Stimulated activated CD8-positive, alpha-beta memory T cell treated with anti-CD3 and anti-CD28 coated beads, Interleukin-7, amount 100 ng/mL, for 24 hours (primary cell): ENCODE results near the gene DVL3.
"Not testable (repeated sequence)": the region's sequence is repeated elsewhere in the genome, so short reads cannot be mapped to it uniquely, and the experiment has no call there.

Experiments used
- DNase-seq: peaks from one replicate; pipeline ENCODE4 v3.0.0-alpha.2; 2020; ENCODE audit warnings: low read depth

DVL3 gene

DNA sequence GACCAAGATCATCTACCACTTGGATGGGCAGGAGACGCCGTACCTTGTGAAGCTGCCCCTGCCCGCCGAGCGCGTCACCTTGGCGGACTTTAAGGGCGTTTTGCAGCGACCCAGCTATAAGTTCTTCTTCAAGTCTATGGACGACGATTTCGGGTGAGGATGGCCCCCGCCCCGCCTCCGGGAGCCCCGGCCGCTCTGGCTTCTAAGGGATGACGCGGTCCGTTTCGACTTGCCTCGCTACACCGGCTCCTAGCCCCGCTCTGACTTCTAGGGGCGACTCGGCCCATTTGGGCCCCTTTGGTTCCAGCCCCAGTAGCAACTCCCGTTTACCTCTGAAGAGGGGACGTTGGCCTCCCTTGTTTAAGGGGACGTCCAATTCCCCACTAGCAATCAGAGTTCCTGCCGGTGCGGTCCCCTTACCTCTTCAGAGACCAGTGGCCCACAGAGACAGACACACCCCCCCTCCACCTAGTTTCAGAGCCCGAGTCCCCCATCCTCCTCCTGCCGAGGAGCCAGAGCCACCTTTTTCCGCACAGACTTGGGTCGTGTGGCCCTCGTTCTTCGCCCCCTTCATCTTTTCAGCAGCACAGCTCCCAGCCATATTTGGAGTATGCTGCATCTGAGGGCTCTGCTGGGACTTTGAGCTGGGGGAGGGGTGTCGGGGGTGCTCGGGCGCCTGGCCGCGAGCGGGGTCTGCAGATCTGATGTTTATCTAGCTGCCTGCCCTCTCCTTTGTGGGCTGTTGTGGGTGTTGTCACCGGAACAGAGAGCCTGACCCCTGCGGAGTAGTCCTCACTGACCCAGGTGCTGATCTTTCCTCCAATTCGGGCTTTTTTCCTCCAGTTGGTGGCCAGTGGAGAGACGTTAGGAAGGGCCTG, 706 bp downstream of the DVL3 start:
- DNase-seq: peak; percentile 39

DNA sequence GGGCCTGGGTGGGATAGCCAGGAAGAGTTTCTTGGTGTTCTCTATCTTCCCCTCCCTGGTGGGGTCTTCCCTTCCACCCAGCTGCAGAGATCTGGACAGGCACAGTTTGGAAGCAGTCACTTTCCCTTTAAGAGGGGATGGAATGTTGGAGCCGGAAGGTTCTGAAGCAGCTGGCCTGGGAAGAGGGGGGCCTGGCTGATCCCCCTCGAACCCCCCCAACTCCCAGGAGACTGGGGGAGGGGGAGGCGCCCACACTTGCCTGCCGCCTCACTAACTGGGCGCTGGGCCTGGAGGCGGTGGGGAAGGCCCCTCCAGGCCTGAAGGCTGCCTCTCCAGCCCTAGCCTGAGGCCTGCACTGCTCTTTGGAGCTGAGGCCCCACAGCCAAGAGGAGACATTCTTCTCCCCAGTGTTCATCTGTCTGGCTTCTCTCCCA, 1.4 kb downstream of the DVL3 start:
- DNase-seq: no peak

DNA sequence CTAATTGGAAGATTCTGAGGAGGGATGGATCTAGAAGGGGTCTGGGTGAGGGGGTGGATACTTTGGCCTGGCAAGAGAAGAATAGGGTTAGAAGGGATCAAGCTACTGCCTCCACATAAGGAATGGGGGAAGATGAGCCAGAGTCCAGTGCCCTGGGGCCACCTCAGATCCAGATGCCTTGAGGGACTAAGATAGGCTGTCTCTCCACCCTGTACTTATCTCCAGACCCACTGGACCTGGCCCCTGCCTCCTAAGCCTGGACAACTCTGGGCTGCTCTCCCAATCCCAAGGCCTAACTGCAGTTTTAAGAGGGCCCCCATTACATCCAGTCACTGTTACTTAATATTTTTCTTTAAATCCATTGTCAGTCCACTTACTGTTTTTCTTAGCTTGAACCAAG, 2.0 kb downstream of the DVL3 start:
- no peak for DNase-seq

DNA sequence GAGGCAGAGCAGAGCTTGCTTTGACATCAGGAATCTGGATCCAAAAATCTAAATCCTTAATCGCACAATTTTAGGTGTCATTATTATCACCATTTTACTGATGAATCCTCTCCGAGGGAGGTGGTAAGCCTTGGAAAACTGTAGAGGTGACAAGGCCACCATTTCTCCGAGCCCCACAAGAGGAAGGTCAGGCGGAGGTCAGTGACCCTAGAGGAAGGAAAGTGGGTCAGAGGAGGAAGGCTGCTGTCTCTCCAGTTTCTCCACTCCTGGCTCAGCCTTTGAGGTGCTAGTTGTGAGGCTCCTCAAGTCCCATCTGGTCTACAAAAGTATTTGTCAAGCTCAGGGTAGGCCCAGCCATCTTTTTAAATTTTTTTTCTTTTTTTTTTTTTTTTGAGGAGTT, 3.2 kb downstream of the DVL3 start:
- DNase-seq: no peak

DNA sequence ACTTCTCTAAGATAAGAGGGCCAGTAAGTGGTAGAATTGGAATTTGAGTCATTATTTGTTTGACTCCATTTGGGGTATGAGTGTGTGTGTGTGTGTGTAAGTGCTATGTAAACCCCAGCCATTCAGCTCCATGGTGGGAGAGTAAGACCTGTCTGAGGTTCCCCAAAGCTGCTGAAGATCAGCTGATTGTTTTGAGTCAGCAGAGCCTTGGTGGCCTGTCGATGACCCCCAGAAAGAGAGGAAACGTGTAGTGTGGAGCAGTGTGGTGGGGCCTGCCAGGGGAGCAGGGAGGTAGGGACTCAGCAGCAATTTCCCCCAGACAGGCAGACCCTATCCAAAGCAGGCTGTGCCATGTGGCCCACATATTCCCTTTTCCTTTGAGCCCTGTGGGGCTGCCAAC, 5.3 kb downstream of the DVL3 start:
- DNase-seq: no peak

DNA sequence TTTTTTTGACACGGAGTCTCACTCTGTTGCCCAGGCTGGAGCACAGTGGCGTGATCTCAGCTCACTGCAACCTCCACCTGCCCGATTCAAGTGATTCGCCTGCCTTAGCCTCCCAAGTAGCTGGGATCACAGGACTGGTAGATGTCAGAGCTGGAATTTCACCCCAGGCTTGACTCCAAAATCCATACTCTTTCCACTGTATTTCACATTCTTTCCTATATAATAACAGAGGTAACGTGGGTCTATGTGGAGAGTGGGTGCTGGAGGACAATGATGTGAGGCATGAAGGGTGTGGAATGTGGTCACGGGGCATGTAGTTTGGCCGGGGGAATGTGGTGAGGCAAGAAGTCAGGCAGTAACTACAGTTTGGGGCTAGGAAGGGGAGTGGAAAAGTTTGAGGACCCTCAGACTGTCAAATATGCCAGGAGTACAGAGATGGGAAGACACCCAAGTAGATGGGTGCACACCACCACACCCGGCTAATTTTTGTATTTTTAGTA, 7.4 kb downstream of the DVL3 start:
- DNase-seq: not testable (repeated sequence)

DNA sequence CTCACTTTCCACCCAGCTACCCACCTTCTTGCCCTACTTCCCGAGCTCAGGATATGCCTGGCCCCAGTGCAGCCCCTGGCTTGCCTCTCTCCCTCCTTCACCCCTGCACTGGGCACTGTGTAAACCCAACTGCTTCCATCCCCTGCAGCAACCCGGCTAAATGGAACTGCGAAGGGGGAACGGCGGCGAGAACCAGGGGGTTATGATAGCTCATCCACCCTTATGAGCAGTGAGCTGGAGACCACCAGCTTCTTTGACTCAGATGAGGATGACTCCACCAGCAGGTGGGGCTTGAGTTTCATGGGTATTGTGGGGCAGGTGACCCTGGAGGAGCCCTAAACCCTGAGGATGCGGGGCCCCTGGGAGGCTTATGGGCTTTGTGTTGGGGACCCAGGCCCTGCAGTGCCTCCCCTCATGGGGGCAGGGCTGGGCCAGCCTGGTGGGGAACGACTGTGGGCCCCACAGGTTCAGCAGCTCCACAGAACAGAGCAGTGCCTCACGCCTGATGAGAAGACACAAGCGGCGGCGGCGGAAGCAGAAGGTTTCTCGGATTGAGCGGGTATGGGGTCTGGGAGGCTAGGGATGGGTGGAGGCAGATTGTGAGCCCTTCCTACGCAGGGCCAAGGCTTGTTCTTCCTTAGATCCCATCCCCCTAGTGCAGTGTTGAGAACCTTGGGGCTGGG, 9.6 kb downstream of the DVL3 start:
- DNase-seq: no peak

DNA sequence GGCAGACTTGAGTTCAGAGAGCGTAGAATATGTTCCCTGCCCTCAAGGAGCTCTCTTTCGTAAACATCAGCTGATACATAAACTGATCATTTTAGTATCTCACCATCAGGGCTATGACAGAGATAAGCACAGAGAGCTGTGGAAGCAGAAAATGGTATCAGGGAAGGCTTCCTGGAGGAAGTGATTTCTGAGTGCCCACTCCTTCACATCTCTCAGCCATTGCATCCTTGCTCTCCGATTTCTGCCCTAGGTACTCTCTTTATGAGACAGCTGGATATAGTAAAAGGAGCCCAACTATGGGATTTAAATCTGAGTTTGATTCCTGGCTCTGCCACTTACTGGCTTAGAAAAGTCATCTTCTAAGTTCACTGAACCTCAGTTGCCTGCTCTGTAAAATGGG, 10.4 kb downstream of the DVL3 start:
- no peak for DNase-seq

DNA sequence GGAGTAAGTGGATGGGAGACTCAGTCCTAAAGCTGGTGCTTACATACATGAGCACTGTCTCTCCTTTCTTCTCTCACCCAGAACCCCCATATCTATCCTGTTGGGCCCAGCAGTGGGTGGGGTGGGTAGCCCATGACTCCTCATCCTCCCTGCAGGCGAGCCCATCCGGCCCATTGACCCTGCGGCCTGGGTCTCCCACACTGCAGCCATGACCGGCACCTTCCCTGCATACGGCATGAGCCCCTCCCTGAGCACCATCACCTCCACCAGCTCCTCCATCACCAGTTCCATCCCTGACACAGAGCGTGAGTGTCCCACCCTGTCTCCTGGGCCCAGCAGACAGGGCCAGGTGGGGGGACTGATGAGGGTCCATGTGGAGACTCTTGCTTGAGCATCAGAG, 11.5 kb downstream of the DVL3 start:
- DNase-seq: no peak

DNA sequence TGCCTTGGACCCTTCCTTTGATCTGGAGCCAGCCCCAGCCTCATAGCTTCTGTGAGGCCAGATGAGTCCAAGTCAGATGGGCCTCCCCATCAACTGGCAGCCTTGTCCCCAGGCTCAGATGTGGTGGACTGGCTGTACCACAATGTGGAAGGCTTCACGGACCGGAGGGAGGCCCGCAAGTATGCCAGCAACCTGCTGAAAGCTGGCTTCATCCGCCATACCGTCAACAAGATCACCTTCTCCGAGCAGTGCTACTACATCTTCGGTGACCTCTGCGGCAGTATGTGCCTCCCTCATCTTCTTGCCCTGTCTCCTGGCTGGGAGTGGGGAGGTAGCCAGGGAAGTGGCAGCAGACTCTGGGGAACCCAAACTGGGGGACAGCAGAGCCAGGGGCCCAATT, 12.6 kb downstream of the DVL3 start:
- DNase-seq: no peak

DNA sequence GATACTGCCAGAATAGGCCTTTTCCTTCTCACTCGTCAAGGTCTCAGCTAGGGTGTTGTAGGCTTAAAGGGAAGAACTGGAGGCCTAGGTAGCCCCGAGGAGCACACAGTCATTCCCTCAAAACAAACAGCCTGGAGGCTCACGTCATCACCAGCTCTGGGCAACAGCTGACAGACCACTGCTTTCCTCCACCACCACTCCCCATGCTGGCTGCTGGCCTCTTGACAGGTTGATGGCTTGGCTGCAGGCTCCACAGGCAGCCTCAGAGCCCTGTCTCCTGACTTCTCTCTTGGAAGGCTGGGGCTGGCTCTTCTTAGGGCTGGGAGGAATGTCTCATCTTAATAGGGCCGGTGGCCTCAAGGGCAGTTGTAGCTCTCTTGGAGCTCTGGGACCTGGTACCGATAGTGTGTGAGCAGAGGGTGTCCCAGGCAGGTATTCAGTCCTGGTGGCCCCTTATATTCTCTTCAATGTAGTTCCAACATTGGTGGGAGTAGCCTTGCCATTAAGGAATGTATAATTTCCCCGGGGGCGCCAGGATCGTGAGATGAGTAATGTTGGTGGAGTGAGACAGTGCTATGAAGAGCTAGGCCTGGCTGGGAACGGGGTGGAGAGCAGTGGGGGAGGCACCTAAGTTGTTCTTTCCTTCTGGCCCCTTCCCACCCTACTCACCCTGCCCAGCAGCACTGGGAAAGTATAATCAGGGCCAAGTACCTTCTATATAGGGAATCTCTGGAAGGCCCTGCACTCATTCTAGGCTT, 13.4 kb downstream of the DVL3 start:
- no peak for DNase-seq

DNA sequence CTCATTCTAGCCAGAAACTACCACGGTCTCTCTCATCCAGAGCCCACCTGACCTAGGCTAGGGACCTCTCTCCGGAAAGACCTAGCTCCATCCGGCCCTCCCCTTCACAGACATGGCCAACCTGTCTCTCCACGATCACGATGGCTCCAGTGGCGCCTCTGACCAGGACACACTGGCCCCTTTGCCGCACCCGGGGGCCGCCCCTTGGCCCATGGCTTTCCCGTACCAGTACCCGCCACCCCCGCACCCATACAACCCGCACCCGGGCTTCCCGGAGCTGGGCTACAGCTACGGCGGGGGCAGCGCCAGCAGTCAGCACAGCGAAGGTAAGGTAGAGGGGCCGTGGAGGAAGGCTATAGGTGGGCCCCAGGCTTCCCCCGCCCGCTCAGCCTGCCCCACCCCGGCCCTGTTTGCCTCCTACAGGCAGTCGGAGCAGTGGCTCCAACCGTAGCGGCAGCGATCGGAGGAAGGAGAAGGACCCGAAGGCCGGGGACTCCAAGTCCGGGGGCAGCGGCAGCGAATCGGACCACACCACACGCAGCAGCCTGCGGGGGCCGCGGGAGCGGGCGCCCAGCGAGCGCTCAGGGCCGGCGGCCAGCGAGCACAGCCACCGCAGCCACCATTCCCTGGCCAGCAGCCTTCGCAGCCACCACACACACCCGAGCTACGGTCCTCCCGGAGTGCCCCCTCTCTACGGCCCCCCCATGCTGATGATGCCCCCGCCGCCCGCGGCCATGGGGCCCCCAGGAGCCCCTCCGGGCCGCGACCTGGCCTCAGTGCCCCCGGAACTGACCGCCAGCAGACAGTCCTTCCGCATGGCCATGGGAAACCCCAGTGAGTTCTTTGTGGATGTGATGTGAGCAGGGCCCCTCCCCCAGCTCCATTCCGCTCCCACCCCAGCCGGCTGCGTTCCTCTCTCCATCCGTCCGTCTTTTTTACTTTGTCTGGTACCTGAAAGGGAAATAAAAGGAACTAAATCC, 15.0 kb downstream of the DVL3 start:
- DNase-seq: no peak

DNA sequence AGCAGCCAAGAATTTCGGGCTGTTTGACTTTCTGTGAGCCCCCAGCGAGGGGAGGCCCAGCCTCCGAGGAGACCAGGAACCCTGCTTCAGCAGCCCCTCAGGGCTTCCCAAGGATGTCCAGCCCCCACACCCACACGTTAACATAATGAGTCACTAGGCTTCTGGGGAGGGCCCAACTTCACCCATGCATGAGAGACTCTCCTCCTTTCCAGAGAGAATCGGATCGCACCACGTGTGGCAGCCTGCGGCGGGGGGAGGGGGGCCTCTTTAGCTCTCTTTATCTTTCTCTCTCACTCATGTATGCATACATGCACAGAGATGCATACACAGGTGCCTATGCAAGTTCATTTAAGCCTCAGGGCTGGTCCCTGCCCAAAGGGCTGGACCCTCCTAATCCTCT, 16.4 kb downstream of the DVL3 start:
- no peak for DNase-seq

DNA sequence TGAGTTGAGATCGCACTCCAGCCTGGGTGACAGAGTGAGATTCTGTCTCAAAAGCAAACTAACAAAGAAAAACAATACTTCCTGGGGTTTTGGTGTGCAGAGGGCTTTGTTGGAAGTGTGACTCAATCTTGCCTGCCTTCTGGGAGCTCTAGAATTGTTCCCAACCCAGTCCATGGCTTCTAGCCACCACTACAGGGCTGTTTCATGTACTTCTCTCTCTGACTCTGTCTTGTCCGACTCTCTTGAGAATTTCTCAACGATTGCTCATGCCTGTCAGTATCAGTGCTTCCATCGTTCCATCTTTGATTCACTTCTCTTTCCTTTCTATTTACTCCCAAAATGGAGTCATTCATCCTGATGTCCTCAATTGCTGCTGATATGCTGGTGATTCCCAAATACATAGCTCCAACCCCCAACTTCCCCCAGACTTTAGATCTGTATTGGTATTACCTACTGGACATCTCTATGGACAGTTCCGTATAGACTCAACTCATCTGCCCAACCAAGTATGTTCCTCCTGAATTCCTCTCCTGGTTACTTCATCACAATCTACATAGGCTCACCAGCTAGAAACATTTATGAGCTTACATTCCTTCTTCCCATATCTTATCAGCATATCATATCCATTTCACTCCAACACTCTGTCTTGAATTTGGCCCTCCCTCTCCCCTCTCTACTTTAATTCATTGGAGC, 17.6 kb downstream of the DVL3 start:
- no peak for DNase-seq

DNA sequence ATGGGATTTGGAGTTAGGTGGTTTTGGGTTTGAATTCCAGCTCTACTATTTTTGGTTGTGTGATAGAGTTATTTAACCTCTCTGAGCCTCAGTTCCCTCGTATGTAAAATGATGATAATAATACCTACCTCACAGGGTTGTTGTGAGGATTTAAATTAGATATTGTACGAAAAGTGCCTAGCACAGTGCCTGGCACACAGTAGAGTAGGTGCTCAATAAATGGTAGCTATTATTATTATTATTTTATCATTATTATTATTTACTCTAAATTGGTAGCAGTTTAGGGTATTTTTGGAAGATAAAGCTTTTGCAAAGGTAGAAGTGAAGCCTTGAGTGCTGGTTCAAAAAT, 18.2 kb downstream of the DVL3 start:
- DNase-seq: no peak

DNA sequence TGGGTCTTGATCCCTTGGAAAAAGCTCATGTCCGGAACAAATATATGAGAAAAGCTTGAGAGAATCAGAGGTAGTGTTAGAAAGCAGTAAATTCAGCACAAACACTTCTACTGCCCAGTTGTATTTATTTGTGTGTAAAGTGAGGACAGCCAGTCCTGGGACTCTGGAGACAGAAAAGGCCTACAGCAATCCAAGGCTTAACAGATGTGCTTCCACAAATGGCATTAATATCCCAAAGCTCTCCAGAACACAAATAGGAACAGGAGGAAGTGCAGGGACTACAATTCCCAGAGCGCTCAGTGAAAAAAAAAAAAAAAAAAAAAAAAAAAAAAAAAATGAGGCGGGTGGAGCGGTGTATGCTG, 19.1 kb downstream of the DVL3 start:
- no peak for DNase-seq

DNA sequence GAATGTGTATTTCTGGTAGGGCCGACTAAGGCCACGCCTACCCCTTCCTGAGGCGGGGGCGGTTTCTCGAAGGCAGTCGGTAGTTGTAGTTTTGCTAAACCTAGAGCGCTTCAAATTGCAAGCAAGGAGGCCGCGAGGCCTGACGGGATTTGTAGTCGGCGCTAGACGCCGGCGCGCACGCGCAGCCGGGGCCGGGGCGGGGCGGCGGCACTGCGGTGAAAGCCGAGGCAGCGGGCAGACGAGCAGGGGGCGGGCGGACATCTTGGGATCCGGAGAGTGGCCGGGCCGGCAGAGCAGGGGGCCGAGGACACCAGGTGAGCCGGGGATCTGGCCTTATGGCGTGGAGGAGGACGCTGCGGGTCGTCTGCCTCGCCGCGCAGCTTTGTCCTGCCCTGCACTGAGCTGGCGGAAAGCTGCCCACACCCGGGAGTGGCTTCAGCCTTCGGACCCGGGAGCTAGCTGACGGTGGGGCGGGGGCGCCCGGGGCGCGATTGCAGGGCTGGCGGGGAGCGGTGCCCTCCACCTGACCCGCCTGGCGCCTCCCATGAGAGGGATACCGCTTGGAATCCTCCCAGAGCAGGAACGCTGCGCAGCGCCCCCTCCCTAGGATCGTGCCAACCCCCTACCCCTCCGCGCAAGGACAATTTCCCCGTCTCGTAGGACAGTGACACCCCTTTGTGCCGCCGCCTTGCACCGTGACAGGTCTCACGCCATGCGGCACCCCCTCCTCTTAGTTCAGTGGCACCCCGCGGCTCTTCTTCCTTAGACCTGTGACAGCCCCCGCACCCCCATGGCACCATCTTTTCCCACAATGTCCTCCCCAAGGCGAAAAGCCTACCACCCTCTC, 19.7 kb downstream of the DVL3 start, which contains the start of gene AP2M1:
Gene AP2M1, plus strand, starts transcription at position 210 of the 847 bp plus-strand sequence. CDS start 2,139 bp downstream, outside the sequence.
- peak; percentile 94 for DNase-seq

DNA sequence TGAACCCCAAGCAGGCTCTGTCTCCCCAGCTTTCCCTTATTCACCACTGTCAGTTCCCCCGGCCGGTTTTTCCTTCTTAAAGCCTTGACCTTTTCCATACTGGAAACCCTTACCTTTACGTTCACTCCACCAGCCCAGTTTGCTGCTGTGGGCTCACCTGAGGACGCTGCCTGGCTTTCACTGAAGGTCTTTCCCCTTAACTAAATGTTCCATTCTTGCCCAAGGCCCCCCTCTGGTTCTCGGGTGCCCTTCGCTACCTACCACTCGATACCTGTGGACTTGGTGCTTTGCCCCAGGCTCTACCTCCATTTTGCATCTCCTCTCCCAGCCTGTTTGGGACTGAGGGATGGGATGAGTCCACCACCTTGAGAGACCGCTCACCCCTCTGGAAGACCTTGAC, 20.3 kb downstream of the DVL3 start:
- DNase-seq: no peak

DNA sequence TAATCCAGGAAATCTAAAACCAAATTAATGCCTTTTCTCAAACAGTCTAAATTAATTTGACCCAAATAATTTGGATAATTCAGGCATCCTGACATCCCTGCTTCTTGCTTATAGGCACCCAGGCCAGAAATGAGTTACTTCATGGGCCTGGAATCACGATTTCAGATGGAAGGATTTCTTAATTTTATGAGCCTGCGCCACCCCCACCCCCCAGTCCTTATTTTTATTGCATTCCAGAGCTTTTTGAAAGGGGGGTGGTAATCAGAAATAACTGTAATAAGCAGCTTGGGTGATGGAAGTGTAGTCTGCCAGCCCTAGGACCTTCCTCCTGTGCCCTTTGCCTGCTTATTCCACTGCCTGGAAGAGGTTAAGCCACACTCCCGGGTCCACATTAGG, 20.8 kb downstream of the DVL3 start:
- DNase-seq: no peak
